ENCODE measurements around the gene CHST11.
A peak's percentile ranks its signal among the peaks of the same experiment; 100 is the strongest.

CHST11 gene

DNA sequence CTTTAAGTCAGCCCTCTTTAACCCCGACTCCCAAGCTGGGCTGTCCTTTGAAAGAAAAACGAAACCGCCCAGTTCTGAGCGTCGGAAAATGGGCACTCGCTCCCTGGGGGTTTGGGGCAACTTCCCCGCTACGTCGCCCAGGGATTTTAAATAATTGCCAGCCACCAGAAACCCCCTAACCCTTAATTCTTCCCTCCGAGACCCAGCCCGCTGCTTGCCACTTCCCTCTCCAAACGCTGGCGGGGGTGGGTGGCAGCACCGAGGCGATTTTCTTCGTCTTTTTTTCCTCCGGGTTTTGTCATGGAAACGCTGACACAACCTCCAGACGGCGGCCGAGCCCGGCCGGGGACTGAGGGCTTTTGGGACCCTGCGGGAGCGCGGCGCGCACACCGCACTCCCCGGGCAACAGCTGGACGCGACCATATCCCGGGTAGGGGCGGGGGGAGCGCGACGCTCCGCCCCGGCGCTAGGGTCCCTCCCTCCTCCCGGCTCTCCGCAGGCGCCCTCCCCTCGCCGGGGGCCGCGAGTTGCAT, at the start of gene CHST11:
Gene CHST11, plus strand, starts transcription at position 532 of the 533 bp plus-strand sequence.
- peak; percentile 65 for DNase-seq (ENCODE audit: low read depth)

DNA sequence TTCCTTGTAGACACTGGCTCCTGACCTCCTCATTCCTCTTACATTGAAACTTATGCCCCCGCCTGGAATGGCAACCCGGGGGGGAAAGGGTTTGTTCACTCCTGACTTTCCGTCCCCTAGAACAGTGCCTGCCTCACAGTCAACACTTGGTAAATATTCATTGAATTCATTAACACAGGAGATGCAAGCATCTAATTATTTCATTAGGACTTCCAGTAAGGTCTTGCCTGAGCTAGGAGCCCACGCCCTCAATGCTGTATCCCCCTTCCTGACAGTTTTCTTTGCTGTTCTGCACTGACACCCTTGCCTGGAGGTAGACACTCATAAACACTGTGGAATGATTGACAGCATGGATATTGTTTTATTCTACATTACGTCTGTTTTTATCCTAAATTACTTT, 49.3 kb upstream of the CHST11 start:
- no peak for DNase-seq (ENCODE audit: low read depth)

DNA sequence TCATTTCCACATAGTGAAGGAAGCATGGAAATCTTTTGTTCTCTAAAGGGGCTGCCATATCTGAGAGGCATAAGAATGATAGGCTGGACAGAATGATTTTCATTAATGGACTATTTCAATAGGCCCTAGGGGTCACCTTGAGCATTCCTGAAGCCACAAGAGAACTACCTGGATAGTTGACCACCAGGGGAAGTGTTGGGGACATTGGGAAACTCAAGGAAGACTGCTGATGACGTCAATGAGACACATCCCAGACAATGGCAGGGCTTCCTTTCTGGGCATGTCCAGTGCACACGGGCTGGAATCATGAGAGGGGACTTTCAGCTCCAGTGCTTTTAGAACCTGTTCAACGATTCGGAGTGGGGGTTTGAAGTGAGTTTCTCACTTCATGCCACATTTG, 48.8 kb upstream of the CHST11 start:
- no peak for DNase-seq (ENCODE audit: low read depth)

DNA sequence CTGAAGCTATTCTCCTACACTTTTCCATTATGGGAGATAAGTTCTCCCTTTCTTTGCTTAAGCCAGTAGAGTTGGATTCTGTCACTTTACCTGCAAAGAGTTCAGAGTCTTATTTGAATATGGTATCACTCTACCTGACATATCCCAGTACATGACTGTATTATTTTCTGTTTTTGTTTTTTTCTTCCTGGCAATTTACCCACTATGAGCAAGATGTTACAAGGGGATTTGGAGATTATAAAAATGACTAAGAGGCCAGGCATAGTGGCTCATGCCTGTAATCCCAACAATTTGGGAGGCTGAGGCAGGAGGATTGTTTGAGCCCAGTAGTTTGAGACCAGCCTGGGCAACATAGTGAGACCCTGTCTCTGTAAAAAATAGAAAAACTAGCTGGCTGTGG, 46.4 kb upstream of the CHST11 start:
- no peak for DNase-seq (ENCODE audit: low read depth)

DNA sequence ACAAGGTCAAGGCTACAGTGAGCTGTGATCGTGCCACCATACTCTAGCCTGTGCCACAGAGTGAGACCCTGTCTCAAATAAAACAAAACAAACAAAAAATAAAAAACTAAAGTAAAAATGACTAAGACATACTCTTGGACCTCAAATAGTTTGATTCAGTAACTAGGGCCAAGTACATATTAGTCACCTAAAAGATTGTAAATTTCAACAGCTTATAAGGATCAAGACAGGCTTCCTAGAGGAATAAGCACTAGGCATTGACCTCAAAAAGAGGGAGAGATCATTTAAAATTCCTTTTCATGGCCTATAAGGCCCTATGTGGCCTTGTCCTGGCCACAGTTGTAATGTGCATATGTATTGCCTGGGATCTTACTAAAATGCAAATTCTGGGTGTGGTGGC, 46.0 kb upstream of the CHST11 start:
- no peak for DNase-seq (ENCODE audit: low read depth)

DNA sequence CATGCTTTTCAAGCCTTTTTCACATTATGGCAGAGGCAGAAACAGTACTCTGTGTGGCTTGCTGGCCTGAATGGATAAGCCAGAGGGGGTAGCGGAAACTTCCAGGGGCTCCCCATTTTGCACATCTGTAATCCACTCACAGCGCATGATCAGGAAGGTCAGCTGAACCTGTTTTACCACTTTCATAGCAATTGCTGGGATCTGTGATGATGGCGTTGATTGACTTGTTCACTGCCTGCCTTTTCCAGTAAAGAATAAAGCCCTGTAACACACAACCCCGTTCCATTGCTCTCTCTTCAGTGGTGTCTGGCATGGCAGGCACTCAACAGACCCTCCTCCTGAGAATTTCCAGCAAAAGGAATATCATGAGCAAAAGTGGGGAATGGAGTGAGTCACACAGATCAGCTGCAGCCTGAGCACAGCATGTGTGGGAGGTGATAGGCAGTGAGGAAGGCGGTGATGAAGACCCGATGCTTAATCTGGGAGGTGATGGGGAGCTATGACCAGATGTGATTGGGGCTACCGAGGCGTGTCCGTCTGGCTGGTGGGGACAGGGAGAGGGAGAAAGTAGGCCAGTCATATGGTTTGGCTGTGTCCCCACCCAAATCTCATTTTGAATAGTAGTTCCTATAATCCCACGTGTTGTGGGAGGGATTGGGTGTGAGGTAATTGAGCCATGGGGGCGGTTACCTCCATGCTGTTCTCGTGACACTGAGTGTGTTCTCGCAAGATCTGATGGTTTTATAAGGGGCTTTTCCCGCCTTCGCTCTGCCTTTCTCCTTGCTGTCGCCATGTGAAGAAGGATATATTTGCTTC, 44.7 kb upstream of the CHST11 start:
- DNase-seq (ENCODE audit: low read depth) = no peak

DNA sequence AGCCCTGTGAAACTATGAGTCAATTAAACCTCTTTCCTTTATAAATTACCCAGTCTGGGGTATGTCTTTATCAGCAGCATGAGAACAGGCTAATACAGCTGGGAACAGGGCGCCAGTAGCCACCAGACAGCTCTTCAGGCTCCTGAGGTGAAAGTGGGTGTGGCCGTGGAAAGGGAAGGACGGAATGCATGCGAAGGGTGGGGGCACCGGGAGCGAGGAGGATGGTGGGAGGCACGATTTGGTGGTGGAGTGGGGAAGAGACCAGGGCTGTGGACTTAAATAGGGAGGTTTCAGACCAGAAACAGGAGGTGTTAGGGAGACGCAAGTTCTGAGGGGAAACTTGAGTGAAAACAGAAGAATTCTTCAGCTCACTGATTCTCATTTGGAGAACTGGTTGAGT, 44.1 kb upstream of the CHST11 start:
- DNase-seq (ENCODE audit: low read depth) = no peak

DNA sequence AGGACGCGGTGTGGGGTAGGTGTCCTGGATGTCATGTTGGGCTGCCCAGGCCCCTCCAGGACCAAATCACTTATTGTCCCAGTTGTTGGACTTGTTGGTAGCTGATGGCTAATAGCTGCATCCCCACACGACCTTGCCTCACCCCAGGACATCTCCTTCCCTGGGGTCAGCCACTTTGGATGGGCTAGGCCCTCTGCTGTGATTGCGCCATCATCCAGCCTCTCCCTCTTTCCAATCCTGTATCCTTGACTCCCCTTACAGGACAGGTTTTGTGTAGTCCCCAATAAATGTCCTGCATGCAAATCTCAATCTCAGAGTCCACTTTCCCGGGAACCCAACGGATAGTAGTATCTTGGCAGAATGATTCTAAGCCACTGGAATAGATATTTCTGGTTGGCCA, 43.4 kb upstream of the CHST11 start:
- DNase-seq (ENCODE audit: low read depth) = no peak

DNA sequence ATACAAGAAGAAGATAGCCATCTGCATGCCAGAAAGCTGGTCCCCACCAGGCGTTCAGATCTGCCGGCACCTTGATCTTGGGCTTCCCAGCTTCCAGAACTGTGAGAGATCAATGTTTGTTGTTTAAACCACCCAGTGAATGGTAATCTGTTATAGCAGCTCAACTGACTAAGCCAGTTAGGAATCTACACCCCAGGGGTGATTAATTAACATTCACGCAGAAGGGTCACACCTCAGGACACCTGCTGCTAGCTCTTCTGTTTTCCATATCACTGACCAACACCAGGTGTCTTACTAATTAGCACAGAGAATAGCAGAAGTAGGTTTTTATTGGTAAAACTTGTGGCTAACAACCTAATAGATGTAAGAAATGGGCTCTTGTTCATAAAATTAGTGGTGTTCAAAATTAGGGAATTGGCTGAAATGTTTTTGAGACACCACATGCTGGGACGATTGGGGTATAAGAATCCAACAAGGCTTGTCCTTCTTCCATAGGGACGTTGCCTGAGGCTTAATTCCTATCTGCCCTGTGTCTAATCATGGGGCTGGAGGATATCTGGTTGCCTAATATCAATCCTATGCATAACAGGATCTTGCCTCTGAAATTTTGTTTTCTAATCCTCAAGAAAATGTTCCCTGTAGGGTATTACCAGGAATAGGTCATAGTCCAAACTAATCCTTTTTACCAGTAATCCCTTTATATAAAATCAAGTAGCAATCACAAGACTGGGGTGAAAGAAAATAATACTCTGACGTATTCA, 42.0 kb upstream of the CHST11 start:
- DNase-seq (ENCODE audit: low read depth) = no peak

DNA sequence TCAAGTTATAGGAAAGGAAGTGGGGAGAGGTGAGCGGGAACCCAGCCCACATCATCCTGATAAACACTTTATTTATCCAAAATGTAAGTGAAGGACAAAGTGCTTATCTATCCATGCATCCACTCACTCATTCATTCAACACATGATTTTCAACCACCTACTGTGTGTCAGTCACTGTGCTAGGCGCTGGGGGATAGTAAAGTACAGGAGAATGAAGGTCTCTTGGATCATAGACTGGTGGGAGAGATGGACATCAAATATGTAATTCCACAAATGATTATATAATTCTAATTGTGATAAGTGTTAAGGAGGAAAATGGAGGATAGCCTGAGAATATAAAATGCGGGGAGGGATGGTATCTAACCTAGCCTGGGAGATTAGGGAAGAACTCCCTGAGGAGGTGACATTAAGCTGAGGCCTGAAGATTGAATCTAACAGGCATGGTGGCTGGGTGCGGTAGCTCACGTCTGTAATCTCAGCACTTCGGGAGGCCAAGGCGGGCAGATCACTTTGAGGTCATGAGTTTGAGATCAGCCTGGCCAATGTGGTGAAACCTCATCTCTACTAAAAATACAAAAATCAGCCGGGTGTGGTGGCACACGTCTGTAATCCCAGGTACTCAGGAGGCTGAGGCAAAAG, 41.3 kb upstream of the CHST11 start:
- DNase-seq (ENCODE audit: low read depth) = no peak

DNA sequence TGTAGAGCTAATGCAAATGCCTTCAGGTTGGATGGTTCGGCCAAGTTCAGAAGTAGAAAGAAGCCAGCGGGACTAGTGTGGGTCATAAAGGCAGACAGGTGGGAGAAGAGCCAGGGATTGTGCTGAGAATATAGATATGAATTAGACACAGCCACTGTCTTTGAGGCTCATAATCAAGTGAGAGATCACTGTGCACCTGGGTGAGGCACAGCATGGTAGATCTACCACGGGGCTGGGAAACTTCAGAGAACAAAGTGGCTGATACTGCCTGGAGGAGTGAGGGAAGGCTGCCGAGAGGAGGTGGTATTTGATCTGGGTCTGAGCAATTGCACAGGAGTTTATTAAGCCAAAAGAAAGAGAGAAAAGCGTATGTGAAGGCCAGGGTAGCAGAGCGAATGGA, 40.6 kb upstream of the CHST11 start:
- no peak for DNase-seq (ENCODE audit: low read depth)

DNA sequence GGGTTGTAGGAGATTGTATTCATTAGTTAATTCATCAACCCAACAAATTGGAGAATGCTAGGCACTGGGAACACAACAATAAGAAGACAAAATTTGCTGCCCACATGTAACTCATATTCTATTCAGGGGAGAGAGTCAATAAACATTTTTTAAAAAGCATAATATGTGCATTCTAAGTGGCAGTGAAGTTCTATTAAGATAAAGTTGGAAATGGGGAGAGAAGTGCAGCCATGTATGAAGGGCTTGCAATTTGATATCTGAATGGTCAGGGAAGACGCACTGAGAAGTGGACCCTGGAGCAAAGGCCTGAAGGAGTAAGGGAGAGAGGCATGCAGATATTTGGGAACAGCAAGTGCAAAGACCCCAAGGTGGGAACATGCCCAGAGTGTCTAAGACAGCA, 40.2 kb upstream of the CHST11 start:
- DNase-seq (ENCODE audit: low read depth) = no peak

DNA sequence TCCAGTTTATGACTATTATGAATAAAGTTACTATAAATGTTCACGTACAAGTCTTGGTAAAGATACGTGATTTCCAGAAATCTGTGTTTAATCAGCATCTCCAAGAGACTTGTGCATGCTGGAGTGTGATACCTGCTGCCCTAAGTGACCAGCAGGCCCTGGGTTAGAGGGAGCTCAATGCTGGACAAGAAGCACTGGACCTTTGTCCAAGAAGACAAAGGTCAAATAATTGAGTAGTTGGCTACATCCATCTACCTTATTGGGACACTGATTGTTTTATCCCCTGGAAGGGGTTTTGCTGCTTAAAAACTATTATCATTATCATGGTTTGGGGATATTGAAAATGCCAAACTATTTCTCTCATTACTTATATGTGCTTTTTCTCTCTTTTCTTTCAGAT, 37.0 kb upstream of the CHST11 start:
- DNase-seq (ENCODE audit: low read depth) = no peak

DNA sequence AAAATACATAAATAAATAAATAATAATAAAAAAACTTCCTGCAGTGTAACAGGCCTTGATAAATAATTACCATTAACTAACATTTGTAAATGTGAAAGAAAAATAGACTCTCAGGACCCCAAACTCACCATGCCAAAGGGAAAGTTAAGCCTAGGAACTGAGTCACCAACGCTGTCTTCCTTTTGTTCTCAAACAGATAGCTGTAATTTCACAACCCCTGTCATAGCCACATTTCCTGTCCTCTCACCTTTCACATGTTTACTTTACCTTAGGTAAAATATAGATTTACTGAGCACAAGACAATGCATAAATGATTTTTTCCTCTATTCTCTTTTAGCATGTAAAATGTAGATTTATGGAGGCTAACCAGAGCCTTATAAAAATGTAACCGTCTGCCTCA, 35.9 kb upstream of the CHST11 start:
- no peak for DNase-seq (ENCODE audit: low read depth)

DNA sequence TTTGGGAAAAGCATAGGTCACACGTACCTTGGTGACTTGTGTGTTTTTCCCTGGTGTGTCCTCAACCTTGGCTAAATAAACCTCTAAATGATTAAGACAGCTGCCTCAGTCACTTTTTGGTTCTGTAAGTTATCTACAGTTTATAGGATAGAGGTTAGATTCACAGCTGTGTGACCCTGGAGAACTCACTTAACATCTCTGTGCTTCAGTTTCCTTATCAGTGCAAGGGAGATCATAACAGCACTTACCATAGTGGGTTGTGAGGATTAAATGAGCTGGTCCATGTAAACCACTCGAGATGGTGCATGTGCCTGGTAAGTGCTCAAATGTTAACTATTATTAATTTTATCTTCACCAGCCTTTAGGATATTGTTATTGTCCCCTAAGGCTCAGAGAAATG, 35.4 kb upstream of the CHST11 start:
- DNase-seq (ENCODE audit: low read depth) = no peak

DNA sequence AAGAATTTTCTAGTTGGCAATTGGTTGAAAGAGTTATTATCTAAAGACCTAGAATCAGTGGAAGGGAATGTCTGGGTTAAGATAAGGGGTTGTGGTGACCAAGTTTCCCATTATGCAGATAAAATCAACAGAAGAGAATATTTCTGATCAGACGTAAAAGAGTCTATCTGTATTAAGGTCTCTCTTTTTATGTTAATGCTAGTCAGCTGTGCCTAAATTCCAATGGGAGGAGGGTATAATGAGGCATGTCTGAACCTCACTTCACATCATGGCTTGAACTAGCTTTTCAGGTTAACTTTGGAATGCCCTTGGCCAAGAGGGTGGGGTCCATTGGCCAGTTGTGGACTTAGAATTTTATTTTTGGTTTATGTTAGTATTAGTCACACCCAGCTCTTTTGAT, 34.3 kb upstream of the CHST11 start:
- DNase-seq (ENCODE audit: low read depth) = no peak

DNA sequence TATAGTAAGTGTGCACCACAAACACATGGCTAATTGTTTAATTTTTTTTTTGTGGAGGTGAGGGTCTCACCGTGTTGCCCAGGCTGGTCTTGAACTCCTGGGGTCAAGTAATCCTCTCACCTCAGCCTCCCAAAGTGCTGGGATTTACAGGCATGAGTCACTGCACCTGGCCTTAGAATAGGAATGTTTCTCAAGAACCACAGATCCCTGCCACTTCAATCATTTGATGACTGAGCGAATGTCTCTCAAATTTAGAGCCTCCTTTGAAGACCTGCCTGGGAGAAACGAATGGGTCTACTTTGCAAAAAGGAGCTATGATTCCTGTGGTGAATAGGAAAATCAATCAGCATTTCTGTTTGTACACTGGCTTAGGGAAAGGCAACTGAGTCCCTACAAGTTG, 33.5 kb upstream of the CHST11 start:
- DNase-seq (ENCODE audit: low read depth) = no peak

DNA sequence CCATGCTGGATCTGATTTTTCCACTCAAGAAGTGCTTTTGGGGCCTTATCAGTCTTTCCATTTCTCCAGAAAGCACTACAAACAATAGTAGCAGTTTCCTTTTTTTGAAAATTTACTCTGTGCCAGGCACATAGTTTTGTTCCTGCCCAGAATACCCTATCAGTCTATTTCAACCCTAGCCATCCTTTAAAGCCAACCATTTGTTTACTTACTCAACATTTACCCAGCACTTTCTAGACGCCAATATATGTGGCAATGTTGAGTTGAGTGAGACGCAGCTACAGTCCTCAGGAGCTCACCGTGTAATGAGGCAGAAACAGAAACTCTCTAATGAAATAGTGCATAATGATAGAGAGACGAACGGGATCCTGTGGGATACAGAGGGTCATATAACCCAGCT, 32.9 kb upstream of the CHST11 start:
- no peak for DNase-seq (ENCODE audit: low read depth)

DNA sequence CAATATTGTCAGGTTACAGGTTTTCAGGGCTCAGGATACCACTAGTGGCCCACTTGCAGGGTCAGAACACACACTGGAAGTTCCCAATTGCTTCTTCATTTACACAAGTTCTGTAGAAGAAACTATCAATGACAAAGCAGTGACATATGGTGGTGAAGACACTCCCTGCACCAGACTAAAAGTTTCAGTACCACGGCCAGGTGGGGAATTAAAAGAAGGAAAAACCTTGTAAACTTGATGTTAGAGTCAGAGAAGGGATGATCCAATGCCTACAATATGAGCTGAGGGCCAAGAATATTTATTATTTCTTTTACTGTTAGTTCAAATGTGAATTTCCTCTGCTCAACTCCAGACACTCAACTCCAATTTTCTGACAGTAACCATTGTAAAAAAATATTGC, 31.8 kb upstream of the CHST11 start:
- DNase-seq (ENCODE audit: low read depth) = no peak

DNA sequence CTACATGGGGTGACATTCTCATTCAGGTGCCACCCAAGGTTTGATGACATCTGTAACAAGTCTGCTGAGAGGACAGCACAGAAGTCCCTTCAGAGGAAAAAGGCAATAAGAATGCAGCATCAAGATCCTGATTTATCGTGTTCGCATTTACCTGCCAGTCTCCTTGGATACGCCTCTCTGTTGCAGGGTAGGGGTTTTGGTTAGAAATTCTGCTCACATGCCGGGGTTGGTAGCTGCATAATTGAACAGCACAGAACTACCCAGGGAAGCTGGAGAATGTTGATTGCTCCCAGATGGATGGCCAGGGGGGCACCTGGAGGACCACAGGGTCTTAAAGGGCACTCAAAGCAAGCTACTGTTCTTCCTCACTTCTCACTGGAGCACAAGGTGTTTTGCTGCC, 31.1 kb upstream of the CHST11 start:
- DNase-seq (ENCODE audit: low read depth) = no peak

DNA sequence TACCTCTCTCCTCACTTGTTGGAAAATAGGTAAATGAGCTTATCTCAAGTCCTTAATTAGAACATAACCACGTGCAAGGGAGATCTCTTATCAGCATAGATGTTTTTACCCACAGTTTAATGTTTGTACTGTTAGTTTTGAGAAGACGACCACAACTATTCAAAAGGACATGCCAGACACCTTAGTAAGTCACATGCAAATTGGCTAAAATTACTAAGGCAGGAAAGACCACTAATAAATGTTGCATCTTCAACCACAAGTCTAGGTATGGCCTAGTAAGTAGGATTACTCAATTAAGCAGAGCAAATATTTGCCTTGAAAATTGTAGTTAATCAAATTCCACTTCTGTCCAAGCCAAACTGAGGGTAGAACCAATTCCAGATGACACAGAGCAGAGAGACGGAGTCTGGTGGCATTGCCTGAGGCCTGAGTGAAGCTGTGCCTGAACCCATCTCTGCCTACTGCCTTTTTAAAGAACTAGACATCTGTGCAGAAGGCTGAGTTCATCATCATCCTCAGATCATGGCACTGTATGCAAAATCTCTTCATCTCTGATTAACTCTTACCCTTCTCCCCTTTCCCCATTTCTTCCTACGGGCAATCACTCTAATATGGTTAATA, 29.7 kb upstream of the CHST11 start:
- no peak for DNase-seq (ENCODE audit: low read depth)

DNA sequence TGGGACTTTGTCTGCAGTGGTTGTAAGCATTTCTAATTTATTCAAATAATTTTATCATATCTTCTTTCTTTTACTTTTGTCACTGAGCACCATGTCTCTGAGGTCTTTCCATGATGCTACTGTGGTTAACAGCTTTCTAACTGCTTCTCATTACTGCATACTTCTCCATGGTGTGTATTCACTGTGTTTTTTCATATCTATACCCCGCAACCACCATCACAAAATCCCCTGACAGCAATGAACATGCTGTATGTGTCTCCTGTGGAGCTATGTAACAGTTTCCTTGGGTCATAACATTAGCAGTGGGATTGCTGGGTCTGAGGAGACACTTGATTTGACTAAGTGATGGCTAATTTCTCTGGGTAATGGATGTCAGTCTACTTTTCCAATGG, 29.2 kb upstream of the CHST11 start:
- DNase-seq (ENCODE audit: low read depth) = no peak

DNA sequence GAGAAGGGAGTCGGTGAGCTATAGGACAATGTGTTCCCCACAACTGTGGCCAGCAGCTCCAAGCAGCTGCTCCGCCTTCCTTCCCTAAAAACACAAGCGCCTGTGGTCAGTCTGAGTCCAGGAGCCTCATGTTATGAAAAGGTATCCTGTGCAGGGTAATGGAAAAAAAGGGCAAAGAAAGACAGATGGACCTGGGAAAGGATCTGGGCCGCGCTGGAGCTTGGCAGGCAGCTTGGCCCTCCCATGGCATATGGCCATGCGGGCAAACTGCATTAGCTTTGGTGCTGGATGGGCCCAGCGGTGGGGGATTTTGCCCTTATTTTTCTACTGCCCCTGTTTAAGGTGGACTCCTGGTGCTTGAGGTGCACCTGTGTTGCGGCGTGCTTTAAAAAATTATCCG, 23.7 kb upstream of the CHST11 start:
- DNase-seq (ENCODE audit: low read depth) = no peak
